Nephron progenitor cell (in vitro differentiated cells): ENCODE data around the gene USP48.

Source experiments
- DNase-seq: peaks from one replicate; pipeline ENCODE4 v3.0.0; 2021
- H3K27ac Mint-ChIP-seq: 2 replicates; pipeline ENCODE4 v1.8.0; 2021; ENCODE audit warnings: mild to moderate bottlenecking, moderate library complexity, mixed read lengths
- H3K27me3 Mint-ChIP-seq: 2 replicates; pipeline ENCODE4 v1.8.0; 2021; ENCODE audit warnings: mild to moderate bottlenecking, low read depth, mixed read lengths; ENCODE audit not compliant: poor library complexity
- H3K36me3 Mint-ChIP-seq: 2 replicates; pipeline ENCODE4 v1.8.0; 2021; ENCODE audit warnings: low read depth, mixed read lengths
- H3K4me1 Mint-ChIP-seq: 2 replicates; pipeline ENCODE4 v1.8.0; 2021; ENCODE audit warnings: mixed read lengths
- H3K4me3 Mint-ChIP-seq: 2 replicates; pipeline ENCODE4 v1.8.0; 2021; ENCODE audit warnings: mild to moderate bottlenecking, moderate library complexity, mixed read lengths
- H3K9me3 Mint-ChIP-seq: 2 replicates; pipeline ENCODE4 v1.8.0; 2021; ENCODE audit warnings: mild to moderate bottlenecking, moderate library complexity, mixed read lengths
- CTCF ChIP-seq: fragments of 200-600 bp; sonication (generic); IDR thresholded peaks from 2 replicates; pipeline ENCODE4 v1.5.0; 2021; ENCODE audit warnings: antibody characterized with exemption

The USP48 gene, protein sequence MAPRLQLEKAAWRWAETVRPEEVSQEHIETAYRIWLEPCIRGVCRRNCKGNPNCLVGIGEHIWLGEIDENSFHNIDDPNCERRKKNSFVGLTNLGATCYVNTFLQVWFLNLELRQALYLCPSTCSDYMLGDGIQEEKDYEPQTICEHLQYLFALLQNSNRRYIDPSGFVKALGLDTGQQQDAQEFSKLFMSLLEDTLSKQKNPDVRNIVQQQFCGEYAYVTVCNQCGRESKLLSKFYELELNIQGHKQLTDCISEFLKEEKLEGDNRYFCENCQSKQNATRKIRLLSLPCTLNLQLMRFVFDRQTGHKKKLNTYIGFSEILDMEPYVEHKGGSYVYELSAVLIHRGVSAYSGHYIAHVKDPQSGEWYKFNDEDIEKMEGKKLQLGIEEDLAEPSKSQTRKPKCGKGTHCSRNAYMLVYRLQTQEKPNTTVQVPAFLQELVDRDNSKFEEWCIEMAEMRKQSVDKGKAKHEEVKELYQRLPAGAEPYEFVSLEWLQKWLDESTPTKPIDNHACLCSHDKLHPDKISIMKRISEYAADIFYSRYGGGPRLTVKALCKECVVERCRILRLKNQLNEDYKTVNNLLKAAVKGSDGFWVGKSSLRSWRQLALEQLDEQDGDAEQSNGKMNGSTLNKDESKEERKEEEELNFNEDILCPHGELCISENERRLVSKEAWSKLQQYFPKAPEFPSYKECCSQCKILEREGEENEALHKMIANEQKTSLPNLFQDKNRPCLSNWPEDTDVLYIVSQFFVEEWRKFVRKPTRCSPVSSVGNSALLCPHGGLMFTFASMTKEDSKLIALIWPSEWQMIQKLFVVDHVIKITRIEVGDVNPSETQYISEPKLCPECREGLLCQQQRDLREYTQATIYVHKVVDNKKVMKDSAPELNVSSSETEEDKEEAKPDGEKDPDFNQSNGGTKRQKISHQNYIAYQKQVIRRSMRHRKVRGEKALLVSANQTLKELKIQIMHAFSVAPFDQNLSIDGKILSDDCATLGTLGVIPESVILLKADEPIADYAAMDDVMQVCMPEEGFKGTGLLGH

GRCh38 chr1:21782868-21783678, at the start of gene USP48:
Gene USP48, minus strand, starts transcription at chr1:21783149. Its CDS starts 192 bp downstream, at chr1:21782957.
- no peak for TF ChIP-seq CTCF
- peaks cover 16% of the 10 kb centered on the region for H3K27me3 Mint-ChIP-seq
- H3K4me1 Mint-ChIP-seq: peaks cover 15% of the 10 kb centered on the region
- peaks cover 17% of the 10 kb centered on the region for H3K36me3 Mint-ChIP-seq
- peak; percentile 96 for DNase-seq
- H3K4me3 Mint-ChIP-seq: peak within 1 kb of the TSS; percentile 93
- H3K9me3 Mint-ChIP-seq: peaks cover 13% of the 10 kb centered on the region
- peak within 1 kb of the TSS; percentile 100 for H3K27ac Mint-ChIP-seq

DNA sequence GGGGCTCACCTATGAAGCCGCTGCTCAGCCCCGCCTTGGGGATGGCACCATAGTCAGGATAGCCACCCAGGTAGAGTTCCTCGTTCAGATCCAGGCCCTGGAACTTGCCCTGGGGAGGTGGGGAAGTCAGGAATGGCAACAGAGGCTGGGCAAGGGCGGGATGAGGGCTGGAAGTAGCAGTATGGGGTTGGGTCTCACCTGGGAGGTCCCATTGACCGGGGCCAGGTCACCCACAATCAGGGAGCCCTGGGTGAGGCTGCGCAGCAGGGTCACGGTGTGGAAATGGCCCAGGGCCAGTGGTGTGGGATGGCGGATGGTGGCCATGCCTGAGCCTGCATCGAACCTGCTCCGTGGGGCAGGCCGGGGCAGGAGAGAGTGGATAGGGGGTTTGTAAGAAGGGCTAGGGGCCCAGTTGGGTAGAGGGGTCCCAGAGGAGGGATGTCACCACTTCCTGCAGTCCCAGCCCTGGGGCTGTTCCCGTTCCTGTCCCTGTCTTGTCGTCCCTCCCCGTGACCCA, 48.6 kb upstream of the USP48 start:
- no peak overlapping the region for H3K27ac Mint-ChIP-seq
- no peak overlapping the region for H3K4me3 Mint-ChIP-seq
- no peak for TF ChIP-seq CTCF
- no peak for DNase-seq
- H3K36me3 Mint-ChIP-seq: peaks cover 49% of the 10 kb centered on the region
- H3K4me1 Mint-ChIP-seq: no peaks in the 10 kb centered on the region
- H3K27me3 Mint-ChIP-seq: peaks cover 2% of the 10 kb centered on the region
- H3K9me3 Mint-ChIP-seq: peaks cover 24% of the 10 kb centered on the region

- H3K4me1 Mint-ChIP-seq: no peaks in the 10 kb centered on the region
- no peak overlapping the region for H3K27ac Mint-ChIP-seq
- H3K4me3 Mint-ChIP-seq: no peak overlapping the region
- no peak for DNase-seq
- H3K36me3 Mint-ChIP-seq: peaks cover 47% of the 10 kb centered on the region
- peaks cover 2% of the 10 kb centered on the region for H3K27me3 Mint-ChIP-seq
- no peak for TF ChIP-seq CTCF
- H3K9me3 Mint-ChIP-seq: peaks cover 24% of the 10 kb centered on the region
Observed at GRCh38 chr1:21830792-21831453, 48.0 kb upstream of the USP48 start.

- H3K36me3 Mint-ChIP-seq: peaks cover 31% of the 10 kb centered on the region
- H3K9me3 Mint-ChIP-seq: peaks cover 12% of the 10 kb centered on the region
Observed at GRCh38 chr1:21829294-21829693, 46.3 kb upstream of the USP48 start.

More at GRCh38 chr1:21829294-21829693, 46.3 kb upstream of the USP48 start:
- TF ChIP-seq CTCF: no peak
- H3K27ac Mint-ChIP-seq: no peak overlapping the region
- no peaks in the 10 kb centered on the region for H3K4me1 Mint-ChIP-seq
- DNase-seq: no peak
- H3K4me3 Mint-ChIP-seq: no peak overlapping the region
- no peaks in the 10 kb centered on the region for H3K27me3 Mint-ChIP-seq
